ENCODE data around the gene SPATS2. TPM values are rescaled to one million over a fixed set of nuclear protein-coding genes. Genes with fewer than 3 reads are reported as not detected.

Gene SPATS2
- total RNA-seq, 1 donor, result 34.1 TPM

- no peak for DNase-seq (ENCODE audit: low read depth)
These were observed 39.9 kb upstream of the SPATS2 start for GRCh38 chr12:49327368-49327767.

GRCh38 chr12:49327887-49328286 is 39.4 kb upstream of the SPATS2 start:
- DNase-seq (ENCODE audit: low read depth), result no peak
- TF ChIP-seq CTCF (IDR thresholded peaks at IDR 0.05; ENCODE audit: insufficient read depth, low read length), result no peak
- H3K4me3 ChIP-seq (ENCODE audit: low read depth, low read length), result no peak overlapping the region

More at GRCh38 chr12:49327368-49327767, 39.9 kb upstream of the SPATS2 start:
- H3K4me3 ChIP-seq (ENCODE audit: low read depth, low read length), result no peak overlapping the region
- TF ChIP-seq CTCF (IDR thresholded peaks at IDR 0.05; ENCODE audit: insufficient read depth, low read length), result no peak

- no peak for TF ChIP-seq CTCF (IDR thresholded peaks at IDR 0.05; ENCODE audit: insufficient read depth, low read length)
- no peak overlapping the region for H3K4me3 ChIP-seq (ENCODE audit: low read depth, low read length)
- no peak for DNase-seq (ENCODE audit: low read depth)
These were observed 38.4 kb upstream of the SPATS2 start for GRCh38 chr12:49328816-49329215.

- no peak overlapping the region for H3K4me3 ChIP-seq (ENCODE audit: low read depth, low read length)
- TF ChIP-seq CTCF (IDR thresholded peaks at IDR 0.05; ENCODE audit: insufficient read depth, low read length), result no peak
- DNase-seq (ENCODE audit: low read depth), result no peak
These were observed 37.1 kb upstream of the SPATS2 start for GRCh38 chr12:49330032-49330619.

- H3K4me3 ChIP-seq (ENCODE audit: low read depth, low read length), result no peak overlapping the region
- TF ChIP-seq CTCF (IDR thresholded peaks at IDR 0.05; ENCODE audit: insufficient read depth, low read length), result no peak
- DNase-seq (ENCODE audit: low read depth), result no peak
These were observed 36.5 kb upstream of the SPATS2 start for GRCh38 chr12:49330631-49331379.

- peak; percentile 73 for DNase-seq (ENCODE audit: low read depth)
- H3K4me3 ChIP-seq (ENCODE audit: low read depth, low read length), result no peak overlapping the region
- peak; percentile 78 for TF ChIP-seq CTCF (IDR thresholded peaks at IDR 0.05; ENCODE audit: insufficient read depth, low read length)
These were observed 35.7 kb upstream of the SPATS2 start for GRCh38 chr12:49331380-49332222.

Measured in fibroblast of the aortic adventitia (primary cell).